ENCODE data around the gene GSKIP.

Gene GSKIP

DNA sequence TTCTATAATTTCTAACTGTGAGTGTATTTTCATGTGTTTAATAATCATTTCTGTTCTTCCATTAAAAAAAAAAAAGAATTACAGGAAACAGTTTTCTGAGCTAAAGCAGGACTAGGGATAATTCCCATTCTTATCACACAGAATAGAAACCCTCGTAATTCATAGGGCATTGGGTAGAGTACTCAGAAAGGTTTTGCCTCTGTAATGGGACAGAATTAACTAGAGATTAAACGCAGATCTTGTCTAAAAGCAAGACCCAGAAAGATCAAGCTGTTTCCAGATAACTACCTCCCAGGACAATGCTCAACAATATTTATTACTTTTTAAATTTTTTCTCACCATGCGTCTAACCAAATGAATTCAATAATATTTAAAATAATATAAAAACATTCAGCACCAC lies 10.2 kb downstream of the GSKIP start:
- no peak for DNase-seq (ENCODE audit: extremely low read depth in 1 of 2, low read depth in 1 of 2)

DNA sequence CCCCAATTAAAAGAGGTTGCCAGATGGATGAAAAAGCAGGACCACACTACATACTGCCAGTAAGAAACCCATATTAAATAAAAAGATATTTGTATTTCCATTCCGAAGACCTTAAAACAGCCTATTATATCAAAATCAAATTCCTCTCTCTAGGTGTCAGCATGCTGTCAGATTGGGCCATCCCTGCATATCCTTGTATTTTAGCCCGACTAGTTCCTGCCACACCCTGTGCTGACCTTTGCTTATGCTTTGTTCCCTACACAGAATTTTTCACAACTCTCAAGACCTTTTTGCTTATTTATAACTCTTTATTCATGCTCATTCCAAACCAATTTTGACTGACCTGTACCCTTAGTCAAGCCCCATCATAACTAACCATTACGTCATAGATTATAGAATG lies 12.8 kb downstream of the GSKIP start:
- DNase-seq (ENCODE audit: extremely low read depth in 1 of 2, low read depth in 1 of 2): no peak

DNA sequence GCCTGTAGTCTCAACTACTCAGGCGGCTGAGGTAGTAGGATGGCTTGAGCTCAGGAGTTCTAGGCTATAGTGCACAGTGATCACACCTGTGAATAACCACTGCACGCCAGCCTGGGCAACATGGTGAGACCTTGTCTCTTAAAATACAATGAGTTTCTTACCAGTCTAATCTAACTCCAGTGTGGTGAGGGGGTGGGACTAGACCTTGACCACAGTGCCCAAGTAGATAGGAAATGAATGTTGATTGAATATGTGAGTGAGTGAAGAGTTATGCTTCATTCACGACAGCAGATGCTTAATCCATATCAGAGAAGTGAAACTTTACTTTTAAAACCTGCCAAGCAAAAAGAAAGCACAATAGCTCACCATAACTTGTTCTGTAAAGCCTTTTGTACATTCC lies 17.4 kb downstream of the GSKIP start:
- DNase-seq (ENCODE audit: extremely low read depth in 1 of 2, low read depth in 1 of 2): no peak

DNA sequence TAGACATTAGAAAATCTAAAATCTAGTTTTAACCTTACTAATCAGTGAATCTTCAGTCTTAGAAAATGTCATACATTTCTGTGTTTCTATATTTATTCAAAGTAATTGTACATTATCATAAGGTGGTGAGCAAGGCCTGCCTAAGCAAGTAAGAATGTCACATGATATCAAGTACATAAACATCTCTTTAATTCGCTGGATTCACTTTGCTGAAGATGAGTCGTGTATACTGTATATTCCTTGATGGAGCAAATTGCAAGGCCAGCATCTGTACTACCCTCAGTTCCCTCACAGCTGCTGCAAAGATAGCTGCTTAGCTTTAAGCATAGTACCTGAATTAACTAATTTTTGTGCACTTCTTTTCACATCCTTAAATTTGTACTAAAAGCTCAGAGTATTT lies 20.1 kb downstream of the GSKIP start:
- DNase-seq (ENCODE audit: extremely low read depth in 1 of 2, low read depth in 1 of 2): no peak

DNA sequence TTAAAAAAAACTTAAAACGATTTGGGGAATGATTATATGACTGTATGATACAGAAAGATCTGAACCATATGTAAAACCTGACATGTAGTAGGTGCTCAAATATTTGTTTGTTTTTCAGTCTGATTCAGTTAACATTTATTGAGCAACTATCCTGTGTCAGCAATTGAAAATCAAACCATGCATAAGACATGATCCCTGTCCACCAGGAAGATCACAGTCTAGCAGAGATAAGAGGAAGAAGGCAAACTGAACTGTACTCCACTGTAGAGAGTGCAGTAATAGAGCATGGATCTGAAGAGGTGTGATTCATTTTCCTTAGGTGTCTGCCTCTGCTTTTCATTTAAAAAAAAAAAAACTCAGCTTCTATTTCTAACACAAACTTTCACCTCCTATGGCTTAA lies 20.7 kb downstream of the GSKIP start:
- DNase-seq (ENCODE audit: extremely low read depth in 1 of 2, low read depth in 1 of 2): no peak

DNA sequence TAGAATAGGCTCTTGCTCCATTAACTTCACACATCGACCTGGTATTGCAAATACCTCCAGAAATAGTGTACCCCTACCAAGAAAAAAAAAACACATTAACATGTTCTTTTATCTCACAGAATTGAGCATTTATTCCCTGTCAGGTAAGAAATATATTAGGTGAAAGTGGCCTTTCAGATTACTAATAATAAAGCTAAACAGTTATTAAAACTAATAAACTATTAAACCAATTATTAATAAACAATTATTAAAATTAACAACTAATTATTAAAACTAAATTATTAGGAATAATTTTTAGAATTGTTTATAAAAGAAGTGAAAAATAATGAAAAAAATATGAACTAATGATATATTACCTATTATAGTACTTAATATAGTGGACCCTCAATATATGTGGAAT lies 21.4 kb downstream of the GSKIP start:
- DNase-seq (ENCODE audit: extremely low read depth in 1 of 2, low read depth in 1 of 2): no peak

DNA sequence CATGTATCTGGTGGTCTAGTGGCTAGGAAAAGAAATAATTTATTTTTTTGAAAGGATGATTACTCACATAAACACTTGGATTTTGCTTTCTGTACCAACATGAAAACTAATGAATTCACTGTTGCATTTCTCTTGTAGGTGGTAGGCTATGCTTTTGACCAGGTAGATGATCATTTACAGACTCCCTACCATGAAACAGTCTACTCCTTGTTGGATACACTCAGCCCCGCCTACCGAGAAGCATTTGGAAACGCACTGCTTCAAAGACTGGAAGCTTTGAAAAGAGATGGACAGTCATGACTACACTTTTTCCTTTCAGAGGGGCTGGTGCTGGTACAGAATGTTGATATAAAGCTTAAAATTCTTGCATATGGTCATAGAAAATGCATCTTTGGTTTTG lies 22.1 kb downstream of the GSKIP start:
- no peak for DNase-seq (ENCODE audit: extremely low read depth in 1 of 2, low read depth in 1 of 2)

DNA sequence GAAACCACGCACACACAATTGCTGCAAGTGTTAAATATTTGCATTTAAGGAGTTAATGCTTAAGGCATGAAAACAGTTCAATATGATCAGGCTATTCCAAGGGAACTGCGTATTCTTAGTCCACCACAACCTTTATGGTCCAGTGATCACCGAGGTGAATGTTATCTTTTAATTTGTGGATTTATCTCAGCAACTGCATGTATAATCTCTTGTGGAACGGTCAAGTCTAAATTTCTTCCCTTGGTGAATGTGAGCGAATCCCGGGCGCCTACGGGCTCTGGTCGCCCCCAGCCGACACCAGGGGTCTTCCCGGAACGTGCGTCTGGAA lies 27.6 kb downstream of the GSKIP start:
- DNase-seq (ENCODE audit: extremely low read depth in 1 of 2, low read depth in 1 of 2): no peak

DNA sequence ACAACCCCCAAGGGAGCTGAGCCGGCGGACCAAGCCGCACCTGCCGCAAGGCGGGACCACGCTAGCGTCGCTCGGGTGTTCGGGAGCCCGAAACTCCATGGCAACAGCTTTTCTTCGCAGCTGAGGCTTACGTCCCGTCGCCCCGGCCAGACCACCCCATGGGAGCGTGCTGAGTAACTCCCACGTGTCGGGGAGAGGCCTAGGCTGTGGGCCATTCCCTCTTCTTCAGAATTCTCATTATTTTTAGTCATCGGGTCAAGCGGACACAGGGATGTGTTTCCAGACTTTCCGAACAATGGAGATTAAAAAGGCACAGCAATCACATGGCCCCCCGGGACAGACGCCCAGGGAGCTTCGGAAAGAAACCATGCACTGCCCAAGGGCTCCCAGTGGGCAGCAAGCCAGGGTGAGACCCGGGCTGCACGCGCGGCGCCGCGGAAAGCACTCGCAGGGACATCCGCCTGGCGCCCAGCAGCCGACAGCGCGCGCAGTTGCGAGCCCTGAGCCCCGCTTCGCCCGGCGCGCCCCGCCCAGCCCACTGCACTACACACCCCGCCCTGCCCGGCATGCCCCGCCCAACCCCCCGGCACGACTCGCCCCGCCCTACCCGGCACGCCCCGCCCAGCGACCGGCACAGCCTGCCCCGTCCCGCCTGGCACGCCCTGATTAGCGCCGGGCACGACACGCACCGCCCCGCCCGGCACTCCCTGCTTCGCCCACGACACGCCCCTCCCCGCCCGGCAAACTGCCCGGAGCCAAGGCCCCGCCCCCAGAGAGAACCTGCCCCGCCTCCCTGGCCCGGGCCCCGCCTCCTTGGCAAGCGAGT lies 28.2 kb downstream of the GSKIP start:
- DNase-seq (ENCODE audit: extremely low read depth in 1 of 2, low read depth in 1 of 2): peak; percentile 96 to 99

DNA sequence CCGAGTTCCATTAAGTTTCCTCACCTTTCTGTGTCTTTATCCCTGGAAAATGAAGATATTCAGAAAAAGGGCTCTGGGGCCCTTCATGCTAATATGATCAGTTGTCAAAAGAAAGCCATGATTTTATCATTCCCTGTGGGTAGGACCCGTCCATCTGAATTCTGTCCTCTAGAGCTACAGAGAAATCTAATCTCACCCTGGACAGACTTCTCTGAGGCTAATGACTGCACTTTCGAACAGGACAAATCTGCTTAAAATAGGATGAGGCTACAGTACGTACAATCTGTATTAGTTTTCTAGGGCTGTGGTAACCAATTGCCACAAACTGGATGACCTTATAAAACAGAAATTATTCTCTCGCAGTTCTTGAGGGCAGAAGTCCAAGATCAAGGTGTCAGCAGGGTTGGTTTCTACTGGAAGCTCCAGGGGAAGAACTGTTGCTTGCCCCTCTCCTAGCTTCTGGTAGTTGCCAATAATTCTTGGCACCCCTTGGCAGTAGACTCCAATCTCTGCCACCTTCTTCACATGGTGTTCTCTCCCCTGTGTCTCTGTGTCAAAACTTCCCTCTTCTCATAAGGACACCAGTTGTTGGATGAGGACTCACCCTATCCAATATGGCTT lies 29.9 kb downstream of the GSKIP start:
- no peak for DNase-seq (ENCODE audit: extremely low read depth in 1 of 2, low read depth in 1 of 2)

DNA sequence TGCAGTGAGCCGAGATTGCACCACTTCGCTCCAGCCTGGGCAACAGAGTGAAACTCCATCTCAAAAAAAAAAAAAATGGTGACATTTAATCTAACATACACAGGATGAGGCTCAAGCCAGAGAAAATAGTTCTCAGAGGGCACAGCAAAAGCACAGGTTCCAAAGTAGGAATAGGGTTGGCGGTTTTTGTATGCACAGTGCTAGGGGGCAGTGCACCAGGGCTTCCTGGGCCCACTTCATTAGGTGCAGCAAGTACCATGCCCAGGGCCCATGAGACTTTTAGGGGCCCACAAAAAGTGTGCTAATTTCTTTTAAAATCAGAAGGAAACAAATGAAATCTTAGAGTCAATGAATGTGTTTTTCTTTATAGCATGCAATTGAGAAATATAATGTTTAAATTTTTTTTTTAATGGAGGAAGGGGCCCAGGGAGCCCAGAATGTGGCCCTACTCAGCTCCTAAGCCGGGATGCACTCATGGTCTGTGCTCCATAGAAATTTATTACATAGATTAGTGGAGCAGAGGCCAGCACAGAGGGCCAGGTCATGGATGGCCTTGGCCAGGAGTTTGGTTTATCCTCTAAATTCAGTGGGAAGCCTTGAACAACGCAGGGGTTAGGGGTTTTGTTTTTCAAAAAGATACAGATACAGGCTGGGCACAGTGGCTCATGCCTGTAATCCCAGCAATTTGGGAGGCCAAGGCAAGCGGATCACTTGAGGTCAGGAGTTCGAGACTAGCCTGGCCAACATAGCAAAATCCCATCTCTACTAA lies 30.9 kb downstream of the GSKIP start:
- DNase-seq (ENCODE audit: extremely low read depth in 1 of 2, low read depth in 1 of 2): no peak

DNA sequence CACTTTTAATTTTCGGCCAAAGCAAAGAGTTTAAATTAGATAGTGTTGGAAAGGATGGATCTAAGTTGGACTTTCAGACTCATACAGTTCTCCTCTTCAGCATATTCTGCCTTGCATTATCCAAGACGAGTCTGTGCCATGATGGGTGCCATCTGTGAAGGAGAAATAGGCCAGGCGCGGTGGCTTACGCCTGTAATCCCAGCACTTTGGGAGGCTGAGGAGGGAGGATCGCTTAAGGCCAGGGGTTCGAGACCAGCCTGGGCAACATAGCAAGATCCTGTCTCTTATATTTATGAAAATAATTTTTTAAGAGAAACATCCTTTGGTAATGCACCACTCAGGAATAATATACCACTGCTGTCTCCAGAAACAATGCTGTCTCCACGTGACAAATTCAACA lies 35.1 kb downstream of the GSKIP start:
- DNase-seq (ENCODE audit: extremely low read depth in 1 of 2, low read depth in 1 of 2): no peak

DNA sequence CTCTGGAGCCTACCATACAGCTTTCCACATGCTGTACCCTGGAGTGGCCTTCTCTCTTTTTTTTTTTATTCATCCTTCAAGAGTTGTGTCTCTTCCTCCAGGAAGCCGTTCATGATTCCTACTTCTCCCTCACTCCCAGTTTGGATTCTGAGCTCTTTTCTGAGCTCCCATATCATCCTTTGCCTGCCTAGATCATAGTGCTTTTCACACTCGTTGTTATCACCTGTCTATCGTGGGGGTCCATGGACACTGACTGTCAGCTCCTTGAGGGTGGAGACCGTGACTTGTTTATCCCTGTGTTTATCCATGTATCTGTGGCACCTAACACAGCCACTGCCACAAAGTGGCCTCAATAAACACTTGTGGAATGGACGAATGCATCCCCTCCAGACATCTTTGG lies 35.6 kb downstream of the GSKIP start:
- no peak for DNase-seq (ENCODE audit: extremely low read depth in 1 of 2, low read depth in 1 of 2)

DNA sequence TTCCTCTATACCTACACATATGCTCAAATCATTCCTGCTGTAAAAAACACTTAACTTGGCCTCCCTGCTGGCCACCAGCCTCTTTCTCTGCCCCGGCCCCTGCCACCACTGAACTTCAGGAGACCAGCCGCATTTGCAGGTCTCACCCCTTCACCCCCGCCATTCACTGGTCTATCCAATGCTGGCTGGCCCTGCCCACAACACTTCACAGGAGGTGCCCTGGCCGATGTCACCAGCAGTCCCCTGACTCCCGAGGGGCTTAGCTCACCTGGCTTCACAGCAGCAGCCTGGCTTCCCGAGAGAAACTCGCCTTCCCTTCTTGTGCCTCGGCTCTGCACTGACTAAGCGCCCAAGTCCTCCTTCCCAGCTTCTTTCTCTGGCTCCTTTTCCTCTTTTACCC lies 36.1 kb downstream of the GSKIP start:
- DNase-seq (ENCODE audit: extremely low read depth in 1 of 2, low read depth in 1 of 2): no peak

DNA sequence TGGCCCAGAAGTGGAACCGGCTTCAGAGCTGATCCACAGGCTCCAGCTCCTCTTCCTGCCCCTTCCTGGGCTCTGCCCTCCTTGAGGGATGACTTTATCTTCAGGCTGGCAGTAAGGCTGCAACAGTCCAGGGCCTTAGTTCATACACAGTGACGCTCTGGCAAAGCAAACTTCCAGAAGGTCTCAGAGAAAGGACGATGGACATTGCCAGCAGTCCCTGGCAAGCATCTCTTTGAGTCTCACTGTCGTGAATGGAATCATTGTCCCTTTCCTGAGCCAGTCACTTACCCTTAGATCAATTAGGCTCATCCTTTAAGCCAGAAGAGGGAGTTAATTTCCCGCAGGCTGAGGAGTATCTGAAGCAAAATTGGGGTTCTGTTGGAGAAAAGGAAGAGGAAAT lies 37.2 kb downstream of the GSKIP start:
- DNase-seq (ENCODE audit: extremely low read depth in 1 of 2, low read depth in 1 of 2): no peak

DNA sequence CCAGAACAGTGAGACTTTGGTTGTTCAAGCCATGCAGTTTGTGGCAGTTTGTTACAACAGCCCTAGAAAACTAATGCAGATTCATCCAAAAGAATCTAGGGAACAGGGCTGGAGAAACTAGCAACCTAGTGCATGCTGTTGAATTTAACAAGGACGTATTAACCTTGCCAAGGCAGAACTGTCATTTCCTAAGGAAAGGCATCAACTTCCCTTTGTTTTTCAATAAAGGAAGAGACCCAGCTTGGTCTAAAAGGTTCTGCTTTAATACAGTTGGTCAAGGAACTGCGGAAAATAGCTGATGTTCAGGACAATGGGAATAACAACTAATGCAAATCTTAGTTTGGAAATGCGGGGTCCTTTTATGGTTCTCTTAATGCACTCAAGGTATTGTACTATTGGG lies 40.1 kb downstream of the GSKIP start:
- no peak for DNase-seq (ENCODE audit: extremely low read depth in 1 of 2, low read depth in 1 of 2)

DNA sequence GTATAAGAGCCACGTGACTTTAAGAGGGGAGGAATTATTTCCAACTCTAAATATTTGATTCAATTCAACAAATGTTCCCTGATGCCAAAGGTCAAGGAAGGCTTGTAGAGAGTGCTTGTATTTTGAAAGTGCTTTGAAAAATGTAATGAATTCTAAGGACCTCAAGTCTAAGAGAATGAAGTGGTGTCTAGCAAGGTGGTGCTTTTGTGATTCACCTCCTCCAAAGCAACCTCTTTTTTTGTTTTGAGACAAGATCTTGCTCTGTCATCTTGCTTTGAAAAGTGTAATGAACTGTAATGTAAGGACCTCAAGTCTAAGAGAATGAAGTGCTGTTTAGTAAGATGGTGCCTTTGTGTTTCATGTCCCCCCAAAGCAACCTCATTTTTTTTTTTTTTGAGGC lies 42.4 kb downstream of the GSKIP start:
- no peak for DNase-seq (ENCODE audit: extremely low read depth in 1 of 2, low read depth in 1 of 2)

DNA sequence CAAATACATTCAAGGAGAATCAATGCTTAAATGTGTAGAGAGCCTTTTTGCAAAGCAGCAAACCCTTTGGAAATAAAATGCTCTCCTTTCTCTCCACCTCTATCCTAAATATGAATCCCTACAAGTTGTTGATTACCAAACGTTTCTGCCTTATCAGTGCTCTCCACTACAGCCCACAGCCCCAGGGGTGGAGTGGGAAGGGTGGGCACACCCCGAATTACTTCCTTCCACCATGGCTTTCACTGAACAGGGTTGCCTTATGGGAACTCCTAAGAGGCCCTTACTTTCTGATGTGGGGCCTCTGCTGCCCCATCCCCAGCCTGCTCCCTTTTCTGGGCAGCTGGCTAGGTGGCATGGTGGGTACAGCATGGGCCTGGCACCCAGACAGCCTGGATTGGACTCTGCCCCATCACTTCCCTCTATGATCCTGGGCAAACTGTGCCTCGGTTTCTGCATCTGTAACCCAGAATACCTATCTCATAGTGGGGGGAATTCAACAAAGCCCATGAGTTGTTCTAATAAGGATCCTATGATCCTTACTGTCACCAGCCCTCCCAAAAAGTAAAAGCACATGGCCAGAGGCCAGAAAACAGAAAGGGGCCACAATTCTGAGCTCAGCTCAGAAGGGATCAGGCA lies 44.7 kb downstream of the GSKIP start:
- no peak for DNase-seq (ENCODE audit: extremely low read depth in 1 of 2, low read depth in 1 of 2)

DNA sequence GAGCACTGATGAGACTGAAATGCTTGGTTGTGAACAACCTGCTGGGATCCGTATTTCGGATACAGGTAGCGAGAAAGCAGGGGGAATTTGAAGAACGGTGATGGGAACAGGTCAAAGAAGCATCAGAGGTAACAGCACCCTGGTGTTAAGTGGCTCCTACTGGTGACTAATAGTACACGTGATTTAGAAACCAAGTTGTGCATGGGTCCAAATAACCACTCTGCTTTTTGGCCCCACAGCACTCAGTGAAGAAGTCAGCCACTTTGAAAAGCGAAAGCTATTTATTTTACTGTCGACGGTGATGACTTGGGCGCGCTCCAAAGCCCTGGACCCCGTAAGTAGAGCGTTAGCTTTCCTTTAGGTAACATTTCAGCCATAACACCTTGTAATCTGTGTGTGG lies 45.3 kb downstream of the GSKIP start:
- no peak for DNase-seq (ENCODE audit: extremely low read depth in 1 of 2, low read depth in 1 of 2)

DNA sequence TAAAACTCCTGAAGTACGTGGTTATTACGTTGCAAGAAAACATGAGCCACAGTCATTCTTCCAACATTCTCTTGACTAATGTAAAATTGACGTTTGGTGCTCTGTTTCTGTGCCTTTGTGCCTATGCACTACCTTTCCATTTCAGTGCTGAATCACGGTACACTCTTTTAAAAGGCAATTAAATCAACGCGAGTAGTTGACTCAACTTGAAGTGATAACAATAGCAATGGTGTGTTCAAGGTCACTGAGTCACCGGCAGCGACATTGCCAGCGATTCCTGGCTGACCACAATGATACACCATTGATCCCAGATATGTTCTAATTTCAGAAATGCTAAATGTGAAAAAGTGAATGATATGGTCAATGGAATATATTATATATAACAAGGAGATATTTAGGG lies 46.4 kb downstream of the GSKIP start:
- no peak for DNase-seq (ENCODE audit: extremely low read depth in 1 of 2, low read depth in 1 of 2)

DNA sequence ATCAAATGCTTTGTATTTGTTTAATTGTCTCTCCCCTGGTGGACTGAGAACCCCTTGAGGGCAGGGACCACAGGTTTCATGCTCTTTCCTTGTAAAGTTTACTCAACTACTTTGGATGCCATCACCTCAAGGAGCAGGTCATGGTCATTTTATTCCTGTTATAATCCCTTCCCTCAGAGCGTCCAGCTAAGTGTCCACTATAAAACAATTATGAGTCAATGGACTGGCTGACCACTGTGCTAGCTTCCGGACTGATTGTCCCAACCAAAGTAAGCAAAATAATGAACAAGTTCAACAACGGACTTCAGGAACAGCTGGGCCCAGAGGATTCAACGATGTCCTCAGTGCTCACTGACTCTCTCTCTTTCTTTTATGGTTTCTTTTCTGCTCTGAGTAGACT lies 46.8 kb downstream of the GSKIP start:
- DNase-seq (ENCODE audit: extremely low read depth in 1 of 2, low read depth in 1 of 2): no peak

DNA sequence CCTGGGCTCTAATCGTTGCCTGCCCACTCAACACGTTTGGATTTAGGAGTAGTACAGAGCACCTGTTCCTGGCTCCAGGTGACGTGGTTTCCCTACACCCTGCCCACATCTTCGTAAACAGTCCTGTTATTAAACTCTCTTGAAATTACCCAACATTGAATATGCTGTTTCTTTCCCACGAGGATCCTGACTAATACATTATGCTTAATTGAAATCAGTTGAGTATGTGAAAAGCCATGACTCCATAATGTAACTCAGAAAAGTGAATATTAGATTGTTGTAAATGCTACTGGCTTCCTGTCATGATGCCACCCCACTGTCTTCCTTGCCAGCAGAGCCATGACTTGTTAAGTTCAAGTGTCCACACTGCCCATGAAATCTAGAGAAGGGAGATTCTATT lies 50.2 kb downstream of the GSKIP start:
- no peak for DNase-seq (ENCODE audit: extremely low read depth in 1 of 2, low read depth in 1 of 2)

All from stimulated activated CD8-positive, alpha-beta memory T cell treated with anti-CD3 and anti-CD28 coated beads, Interleukin-7, amount 100 ng/mL, for 48 hours (primary cell).